22Rv1 (cell line): ENCODE data around the gene TAF4B.

ENCODE experiments used
- ZFX ChIP-seq: fragments of 450-650 bp; IDR thresholded peaks from 2 replicates; pipeline ENCODE4 v1.6.1; 2017; ENCODE audit warnings: antibody characterized with exemption, borderline replicate concordance
- TF ChIP-seq, protein P1 (sequence below): fragments of 450-650 bp; IDR thresholded peaks from 2 replicates; pipeline ENCODE4 v1.5.1; 2017; ENCODE audit warnings: mild to moderate bottlenecking

DNA sequence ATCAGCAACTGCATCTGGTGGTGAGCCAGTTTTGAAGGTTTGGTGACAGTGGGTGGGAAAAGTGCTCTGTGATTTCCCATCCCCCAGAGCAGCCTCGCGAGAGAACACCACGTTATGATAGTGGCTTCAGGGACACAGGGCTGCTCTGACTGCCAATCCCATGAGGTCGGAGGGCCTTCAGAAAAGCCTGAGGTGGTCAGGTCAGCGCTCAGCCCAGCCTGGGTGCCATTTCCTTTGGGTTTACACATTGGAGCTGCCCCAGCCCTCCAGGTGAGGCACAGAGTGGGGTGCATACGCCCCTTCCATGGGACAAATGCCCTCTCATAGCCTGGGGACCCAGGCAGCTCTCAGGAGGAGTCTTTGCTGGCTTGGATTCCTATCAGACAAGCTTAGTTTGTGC, 195.3 kb downstream of the TAF4B start:
- TF ChIP-seq, protein P1, sequence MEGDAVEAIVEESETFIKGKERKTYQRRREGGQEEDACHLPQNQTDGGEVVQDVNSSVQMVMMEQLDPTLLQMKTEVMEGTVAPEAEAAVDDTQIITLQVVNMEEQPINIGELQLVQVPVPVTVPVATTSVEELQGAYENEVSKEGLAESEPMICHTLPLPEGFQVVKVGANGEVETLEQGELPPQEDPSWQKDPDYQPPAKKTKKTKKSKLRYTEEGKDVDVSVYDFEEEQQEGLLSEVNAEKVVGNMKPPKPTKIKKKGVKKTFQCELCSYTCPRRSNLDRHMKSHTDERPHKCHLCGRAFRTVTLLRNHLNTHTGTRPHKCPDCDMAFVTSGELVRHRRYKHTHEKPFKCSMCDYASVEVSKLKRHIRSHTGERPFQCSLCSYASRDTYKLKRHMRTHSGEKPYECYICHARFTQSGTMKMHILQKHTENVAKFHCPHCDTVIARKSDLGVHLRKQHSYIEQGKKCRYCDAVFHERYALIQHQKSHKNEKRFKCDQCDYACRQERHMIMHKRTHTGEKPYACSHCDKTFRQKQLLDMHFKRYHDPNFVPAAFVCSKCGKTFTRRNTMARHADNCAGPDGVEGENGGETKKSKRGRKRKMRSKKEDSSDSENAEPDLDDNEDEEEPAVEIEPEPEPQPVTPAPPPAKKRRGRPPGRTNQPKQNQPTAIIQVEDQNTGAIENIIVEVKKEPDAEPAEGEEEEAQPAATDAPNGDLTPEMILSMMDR = no peak
- TF ChIP-seq ZFX = no peak
